Stimulated activated CD4-positive, alpha-beta T cell treated with anti-CD3 and anti-CD28 coated beads, Interleukin-4, amount 100 ng/mL, for 48 hours (primary cell): ENCODE results near the gene SIGLEC6.

ENCODE experiments used
- DNase-seq, 2 donors: peaks; one replicate each; pipeline ENCODE4 v3.0.0-alpha.2; 2020; ENCODE audit warnings: low read depth in 2 of 2

Gene SIGLEC6

GRCh38 chr19:51548891-51549305, 17.4 kb upstream of the SIGLEC6 start:
- DNase-seq, result no peak

- DNase-seq, result no peak
These were observed 16.8 kb upstream of the SIGLEC6 start for GRCh38 chr19:51548213-51548651.

DNA sequence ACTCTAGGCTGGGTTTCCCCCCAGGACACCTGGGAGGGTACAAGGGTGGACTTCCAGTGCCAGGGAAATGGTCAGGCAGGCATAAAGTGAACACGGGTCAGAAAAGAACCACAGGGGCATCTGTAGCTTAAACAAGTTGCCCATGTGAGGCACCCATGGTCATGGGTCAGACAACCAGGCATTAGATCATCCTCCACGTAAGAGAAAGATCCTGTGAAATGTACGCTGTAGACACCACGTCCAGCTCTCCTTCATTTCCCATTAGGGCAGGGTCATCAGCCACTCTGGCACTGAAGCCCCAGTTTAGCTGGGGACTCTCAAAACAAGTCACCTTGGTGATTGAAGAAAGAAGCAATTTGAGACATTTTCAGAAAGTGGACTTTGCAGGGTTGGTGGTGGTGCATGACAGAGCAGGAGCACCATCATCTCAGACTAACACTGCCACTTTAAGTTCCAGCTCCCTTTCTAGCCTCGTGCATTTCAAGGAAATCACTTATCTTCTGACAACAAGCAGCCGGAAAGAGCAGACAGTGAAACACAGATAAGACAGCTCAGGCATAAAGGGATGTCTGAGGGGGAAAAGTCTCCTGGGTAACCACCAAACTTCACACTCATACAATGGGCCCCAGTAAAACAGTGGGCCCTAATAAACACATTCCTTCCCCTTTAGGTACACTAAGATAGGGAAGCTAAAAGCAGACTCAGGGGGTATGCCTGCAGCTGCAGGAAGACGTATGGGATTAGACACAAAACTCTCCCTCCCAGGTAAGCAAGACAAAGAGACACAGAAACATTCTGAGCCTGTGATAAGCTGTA, 16.1 kb upstream of the SIGLEC6 start:
- no peak for DNase-seq

DNA sequence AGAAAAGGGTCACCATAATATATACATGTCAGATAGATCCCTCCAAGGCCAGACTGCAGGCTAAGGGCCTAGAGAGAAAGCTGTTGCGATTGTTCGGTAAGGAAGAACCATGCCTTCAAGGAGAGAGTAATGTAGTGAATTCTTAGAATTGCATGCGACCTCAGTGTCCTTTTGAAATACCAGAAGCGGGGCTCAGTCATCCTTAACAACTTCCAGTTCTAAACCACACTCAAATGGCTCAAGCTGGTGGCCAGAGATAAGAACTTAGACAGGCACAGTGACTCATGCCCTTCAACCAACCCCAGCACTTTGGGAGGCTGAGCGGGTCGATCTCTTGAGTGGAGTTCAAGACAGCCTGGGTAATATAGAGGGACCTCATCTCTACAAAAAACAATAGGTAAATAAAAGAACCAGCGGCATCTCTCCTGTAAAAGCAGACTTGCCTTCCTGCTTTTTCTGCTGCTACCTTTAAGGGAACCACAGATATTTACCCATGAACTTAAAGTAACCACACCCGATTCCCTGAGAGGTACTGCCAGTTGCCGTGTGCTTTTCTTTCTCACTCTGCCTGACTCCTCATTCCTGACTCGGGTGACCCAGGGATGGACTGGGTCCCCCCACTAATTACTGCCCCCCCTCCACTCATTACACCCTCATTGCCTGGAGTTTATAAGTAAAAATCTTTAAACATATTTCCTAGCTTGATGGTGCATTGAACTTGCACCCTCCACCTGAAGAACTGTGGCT, 15.4 kb upstream of the SIGLEC6 start:
- no peak for DNase-seq

DNA sequence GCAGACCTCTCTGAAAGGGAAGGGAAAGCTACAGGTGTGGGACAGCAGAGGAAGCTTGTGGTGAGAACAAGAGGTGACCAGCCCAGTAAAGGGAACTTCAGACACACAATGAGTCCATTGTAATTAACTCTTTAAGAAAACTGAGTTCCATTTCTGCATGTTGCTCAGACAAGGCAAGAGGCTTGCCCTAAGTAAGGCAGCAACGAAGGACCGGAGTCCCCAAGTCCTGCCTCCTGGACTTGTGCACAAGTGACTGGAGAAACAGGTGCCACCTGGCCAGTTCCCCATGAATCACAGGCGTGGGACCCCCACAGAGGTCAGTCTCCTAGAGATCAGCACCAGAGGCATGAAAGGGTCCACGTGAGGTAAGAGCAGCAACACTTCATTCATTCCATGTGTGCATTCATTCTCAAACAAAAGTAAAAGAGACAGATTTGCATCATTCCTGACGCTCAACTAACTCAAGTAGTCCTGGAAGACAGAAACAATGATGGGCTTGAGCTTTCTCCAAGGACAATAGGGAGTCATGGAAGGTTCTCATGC, 14.7 kb upstream of the SIGLEC6 start:
- no peak for DNase-seq

- no peak for DNase-seq
These were observed 12.6 kb upstream of the SIGLEC6 start for GRCh38 chr19:51544038-51544437.

DNA sequence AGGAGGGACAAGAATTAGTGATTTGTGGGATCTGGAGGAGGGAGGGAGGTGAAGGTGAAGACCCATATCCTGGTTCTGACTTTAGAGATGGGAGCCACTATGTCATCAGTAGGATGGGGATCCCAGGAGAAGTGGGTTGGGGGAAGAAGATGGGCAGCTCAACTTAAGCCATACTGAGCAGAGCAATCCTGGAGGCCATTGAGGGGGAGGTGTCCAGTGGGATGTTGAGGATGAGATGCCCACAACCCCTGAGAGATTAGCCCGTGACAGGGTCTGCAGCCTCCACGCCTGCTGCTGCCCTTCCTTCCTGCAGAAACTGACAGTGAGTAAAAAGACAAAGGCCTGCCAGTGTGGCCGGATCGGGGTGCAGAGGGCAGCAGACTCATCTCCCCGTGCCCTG, 11.2 kb upstream of the SIGLEC6 start:
- DNase-seq, result no peak

DNA sequence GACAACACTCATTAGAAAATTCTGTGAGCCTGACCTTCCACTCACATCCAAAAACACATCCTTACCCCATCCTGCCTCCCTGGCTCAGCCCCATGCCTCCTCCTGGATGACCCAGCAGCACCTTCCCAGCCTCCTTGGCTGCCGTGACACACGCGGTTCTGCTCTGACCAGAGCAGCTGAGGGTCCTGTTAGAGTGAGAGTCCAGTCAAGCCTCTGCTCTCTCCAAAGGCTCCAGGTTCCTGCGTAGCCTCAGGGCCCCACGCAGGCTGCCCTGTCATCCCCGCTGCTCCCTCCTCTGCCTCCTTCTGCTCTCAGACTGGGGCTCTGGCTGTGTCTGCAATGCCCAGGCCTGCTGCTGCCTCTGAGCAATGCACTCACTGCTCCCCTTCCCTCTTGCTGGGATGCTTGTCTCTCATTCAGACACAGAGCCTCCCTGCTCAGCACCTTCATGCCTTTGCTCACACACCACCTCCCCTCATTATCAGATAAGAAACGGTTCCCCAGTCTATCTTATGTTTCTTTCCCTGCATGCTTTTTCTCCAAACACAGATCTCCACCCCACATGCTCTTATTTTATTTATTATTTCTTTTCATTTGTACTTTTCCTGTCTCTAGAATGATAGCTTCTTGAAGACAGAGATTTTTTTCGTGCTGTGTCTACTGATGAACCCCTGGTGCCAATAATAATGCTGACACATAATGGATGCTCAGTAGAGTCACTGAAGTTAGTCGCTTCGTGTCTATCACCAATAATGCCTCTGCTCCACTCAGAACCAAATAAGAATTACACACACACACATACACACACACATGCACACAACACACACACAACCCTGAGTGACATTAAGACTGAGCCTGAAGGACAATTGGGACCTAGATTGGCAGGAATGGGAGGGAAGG, 10.2 kb upstream of the SIGLEC6 start:
- DNase-seq, result no peak

DNA sequence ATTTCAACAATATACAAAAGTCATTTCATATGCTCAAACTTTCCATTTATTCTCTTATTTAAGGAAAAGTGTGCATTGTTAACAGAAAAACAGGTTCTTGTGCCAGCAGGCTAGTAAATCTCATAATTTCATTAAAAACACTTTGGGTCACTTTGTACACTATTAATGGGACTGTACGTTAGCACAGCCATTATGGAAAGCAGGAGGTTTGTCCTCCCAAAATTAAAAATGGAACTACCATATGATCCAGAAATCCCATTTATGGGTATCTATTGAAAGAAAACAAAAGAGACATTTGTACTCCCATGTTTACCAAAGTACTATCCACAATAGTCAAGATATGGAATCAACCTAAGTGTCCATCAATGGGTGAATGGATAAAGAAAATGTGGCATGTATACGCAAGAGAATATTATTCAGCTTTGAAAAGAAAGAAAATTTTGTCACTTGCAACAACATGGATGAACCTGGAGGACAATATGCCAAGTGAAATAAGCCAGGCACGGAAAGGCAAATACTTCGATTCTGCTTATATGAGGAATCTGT, 8.4 kb upstream of the SIGLEC6 start:
- no peak for DNase-seq

- DNase-seq, result no peak
These were observed 4.1 kb upstream of the SIGLEC6 start for GRCh38 chr19:51535535-51535934.

GRCh38 chr19:51530616-51531015, 854 bp downstream of the SIGLEC6 start:
- DNase-seq, result no peak

DNA sequence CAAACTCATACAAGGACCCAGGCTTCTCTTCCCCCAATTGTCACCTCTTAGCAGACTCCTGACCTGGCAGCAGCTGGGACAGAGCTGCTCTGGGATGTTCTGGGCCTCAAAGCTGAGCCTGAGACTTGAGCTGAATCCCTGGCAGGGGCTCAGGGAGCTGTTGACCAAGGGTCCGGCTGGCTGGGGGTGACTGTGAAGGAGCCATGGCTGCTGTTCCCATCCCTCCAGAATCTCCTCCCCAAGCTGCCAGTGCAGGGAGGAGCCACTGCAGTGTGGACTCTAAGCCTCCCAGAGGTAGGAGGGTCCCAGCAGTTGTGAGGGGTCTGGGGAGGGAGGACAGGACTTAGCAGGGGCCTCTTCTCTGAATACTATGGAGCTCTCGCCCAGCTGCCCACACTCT, 2.2 kb downstream of the SIGLEC6 start:
- no peak for DNase-seq

- no peak for DNase-seq
These were observed 5.8 kb downstream of the SIGLEC6 start for GRCh38 chr19:51525651-51526050.

GRCh38 chr19:51524666-51525264, 6.7 kb downstream of the SIGLEC6 start:
- no peak for DNase-seq

DNA sequence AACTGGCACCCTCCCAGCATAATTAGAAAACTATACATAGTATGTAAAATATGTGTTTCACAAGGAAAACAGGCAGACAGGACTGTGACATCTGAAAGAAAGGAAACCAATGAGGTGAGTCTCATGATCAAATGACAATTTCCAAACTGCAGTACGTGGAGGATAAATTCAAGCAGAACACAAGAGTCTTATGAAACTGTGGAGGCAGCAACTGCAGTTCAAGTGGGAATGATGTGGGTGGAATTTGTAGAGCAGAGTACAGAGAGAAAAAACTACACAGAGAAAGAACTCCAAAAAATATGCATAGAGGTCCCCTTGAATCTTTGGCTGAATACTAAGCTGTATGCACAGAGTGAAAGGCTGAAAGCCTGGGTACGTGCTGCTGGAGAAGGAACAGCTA, 9.7 kb downstream of the SIGLEC6 start:
- DNase-seq, result no peak

GRCh38 chr19:51521357-51521756, 10.1 kb downstream of the SIGLEC6 start:
- DNase-seq, result no peak

DNA sequence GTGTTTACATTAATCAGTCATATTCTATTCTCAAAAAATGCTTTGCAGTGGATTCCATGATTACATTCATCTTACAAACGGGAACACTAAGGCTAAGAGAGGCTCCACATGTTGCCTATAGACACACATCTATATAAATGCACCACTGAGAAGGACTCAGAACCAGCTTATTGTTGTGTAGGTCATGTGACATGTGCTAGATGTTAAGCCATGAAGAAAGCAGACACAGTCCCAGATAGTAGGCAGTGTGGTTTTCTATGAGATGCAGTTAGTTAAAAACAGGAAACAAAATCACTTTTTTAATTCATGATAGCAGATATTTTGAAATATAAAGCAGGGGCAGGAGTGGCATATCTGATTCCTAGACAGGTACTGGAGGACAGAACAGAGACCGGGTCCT, 10.7 kb downstream of the SIGLEC6 start:
- no peak for DNase-seq

DNA sequence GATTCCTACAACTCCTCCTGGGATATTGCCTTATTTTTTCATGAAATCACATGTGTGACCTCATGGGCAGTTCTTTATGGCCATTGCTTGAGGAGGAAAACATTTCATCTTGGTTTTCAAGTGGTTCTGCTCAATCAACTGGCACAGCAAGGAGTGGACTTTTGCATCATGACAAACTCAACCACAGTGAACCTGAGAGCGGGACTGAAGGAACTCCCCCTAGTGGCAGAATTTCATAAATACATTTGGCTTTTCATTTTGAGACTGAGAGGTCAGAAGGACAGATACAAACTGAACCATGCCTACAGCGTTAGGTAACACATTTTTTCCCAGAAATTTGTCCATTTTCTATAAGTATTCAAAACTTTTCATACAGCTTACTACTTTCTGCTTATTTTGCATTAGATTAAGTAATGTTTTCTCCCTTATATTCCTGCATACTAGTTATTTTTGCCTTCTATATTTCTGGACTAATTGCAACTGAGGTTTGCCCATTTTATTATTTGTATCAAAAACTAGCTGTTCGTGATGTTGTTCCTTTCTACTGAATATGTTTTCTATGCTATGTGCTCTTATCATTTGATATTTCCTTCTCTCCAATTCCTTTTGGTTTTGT, 16.5 kb downstream of the SIGLEC6 start:
- DNase-seq, result no peak

GRCh38 chr19:51513968-51514367, 17.5 kb downstream of the SIGLEC6 start:
- DNase-seq, result no peak

DNA sequence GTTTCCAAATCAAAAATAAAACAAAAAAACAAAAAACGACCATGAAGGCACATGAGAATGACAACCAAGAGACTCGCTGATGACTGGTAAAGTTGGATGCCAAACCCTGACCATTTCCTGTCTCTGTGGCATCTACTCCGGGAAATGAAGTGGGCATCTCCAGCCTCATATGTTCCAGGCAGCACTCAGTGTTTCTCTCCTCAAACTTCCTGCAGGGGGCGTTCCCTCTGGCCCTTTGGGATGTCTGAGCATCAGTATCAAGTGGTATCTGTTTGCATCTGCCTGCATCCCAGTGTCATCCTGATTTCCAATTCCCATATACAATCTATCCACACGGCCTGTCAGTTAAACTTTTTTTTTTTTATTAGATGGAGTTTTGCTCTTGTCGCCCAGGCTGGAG, 20.1 kb downstream of the SIGLEC6 start:
- no peak for DNase-seq
